GM18498 (cell line): Measurements from ENCODE around the gene SORCS2.

Source experiments
- ATAC-seq: cut with Tn5 transposase; IDR thresholded peaks from one replicate; pipeline ENCODE4 v1.9.1; 2021; ENCODE audit warnings: mild to moderate bottlenecking, moderate library complexity; ENCODE audit not compliant: unreplicated experiment

SORCS2 gene

DNA sequence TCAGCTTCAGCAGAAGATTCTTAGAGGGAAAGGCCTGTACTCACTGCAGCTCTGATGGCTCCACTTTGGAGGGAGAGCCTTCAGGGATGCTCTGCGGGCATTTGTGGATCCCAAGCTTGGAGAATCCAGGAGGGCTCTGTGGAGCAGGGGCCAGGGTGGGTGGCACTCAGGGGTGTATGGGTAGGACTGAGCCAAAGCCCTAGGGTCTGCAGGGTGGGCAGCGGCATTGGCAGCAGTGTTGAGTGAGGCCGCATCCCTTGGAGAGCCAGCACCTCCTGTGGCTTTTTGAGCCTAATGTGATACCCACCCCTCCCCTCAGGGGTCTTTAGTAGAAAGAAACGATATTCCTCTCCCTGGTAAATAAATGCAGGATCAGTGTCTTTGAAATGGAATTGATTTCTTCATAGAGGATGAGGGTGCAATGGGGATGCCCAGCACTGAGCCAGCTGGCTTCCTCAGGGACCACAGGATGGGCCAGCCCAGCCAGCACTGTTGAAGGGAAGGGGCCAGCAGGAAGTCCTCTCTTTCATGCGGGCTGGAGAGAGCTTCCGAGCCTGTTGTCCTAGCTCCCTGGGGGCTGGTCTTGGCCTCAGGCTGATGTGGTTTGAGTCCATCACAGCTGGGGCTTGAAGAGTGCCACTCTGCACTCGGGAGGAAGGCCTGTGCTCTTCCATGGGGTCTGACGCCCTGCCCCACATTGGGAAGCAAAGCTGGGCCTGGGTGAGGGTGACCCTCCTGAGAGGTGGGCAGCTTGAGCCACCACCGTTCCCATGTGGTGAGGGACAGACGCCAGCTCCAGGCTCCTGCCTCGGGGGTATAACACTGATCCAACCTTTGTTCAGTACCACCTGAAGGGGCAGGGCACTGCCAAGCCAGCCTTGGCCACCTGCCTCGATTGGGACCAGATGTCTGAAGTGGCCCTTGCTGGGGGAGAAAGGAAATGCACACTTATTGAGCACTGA is 192.9 kb downstream of the SORCS2 start:
- ATAC-seq: no peak

DNA sequence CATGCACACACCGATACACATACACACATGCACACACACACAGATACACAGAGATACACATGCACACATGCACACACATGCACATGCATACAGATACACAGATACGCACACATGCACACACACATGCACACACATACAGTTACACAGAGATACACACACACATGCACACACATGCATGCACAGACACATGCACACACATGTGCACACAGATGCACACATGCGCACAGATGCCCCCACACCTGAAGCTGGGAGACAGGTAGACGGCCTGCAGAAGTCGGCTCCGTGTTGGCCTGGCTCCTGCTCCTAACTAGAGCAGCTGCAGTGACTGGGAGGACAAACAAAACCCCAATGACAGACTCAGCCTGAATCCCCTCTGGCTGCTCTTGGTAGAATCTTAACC is 195.6 kb downstream of the SORCS2 start:
- ATAC-seq: no peak

DNA sequence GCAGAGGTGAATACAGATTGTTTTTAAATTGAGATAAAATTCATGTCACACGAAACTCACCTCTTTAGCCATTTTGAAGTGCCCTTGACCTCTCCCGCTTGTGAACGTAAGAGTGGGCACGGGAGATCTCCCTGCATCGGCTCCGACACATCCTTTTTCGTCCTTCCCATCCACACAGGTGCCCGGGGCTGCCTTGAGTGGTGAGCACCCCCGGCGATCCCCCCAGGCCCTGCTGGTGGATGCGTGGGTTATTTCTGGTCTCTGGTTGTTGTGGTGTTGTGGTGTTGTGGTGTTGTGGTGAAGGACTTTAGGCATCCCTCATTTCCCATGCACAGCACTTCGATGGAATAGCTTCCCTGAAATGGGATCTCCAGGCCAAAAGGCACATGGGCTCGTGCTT is 196.3 kb downstream of the SORCS2 start:
- ATAC-seq: no peak

DNA sequence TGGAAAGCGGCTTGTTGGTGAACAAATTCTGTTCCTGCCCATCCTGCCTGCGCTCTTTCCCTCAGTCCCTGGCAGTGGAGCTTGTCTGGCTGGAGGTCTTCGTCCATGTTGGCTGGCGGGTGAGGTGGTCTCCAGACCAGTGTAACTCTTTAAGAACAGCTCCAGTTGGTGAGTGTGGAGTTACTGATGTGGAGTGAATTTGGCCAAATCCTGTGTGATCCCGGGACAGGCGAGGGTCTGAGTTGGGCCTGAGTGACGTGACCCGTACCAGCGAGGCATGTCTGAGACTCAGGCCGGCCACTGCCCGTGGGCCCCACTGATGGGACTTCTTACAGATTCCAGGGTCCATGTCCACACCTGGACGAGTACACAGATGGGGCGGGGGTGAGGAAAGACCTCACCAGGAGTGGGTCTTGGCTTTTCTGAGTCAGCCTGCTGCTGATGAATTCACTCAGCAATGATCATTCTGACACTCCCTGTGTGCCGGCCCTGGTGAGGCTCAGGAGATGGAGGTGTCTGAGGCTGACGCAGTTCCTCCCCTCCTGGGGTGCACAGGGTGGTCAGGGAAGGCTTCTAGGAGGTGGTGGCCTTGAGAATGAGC is 196.9 kb downstream of the SORCS2 start:
- ATAC-seq: no peak

DNA sequence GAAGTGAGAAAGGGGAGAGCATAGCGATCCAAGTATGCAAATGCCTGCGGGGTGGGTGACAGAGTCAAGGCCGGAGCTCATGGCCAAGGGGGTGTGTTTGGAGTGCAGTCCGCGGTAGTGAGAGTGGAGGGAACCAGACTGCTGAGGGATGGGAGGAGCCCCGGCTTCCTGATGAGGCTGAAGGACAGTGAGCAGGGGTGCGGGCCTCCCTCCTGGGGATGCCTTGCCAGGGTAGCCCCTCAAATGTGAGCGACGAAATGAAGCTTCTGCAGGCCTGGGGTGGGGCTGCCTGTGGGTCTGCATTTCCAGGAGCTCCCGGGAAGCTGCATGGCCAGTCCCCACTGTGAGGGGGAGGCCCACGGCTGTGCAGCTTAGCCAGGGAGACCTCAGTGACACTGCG is 197.4 kb downstream of the SORCS2 start:
- ATAC-seq: no peak

DNA sequence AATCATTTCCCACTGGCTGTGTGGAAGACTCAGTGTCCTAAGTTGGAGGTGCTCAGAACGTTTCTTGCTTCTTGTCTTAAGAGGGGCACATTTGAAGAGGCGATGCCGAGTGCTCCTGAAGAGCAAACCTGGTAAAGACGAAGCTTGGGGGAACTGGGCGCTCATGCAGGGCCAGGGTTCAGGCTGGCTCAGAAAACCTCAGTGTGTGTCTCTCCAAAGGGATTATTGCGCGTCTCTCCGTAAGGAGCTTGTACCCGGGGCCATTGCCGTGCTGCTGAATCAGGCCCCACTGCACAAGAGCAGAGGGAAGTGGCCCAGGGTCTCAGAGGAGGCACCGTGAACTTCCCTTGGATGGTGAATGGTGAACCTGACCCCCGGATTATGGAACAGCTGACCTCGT is 198.0 kb downstream of the SORCS2 start:
- no peak for ATAC-seq

DNA sequence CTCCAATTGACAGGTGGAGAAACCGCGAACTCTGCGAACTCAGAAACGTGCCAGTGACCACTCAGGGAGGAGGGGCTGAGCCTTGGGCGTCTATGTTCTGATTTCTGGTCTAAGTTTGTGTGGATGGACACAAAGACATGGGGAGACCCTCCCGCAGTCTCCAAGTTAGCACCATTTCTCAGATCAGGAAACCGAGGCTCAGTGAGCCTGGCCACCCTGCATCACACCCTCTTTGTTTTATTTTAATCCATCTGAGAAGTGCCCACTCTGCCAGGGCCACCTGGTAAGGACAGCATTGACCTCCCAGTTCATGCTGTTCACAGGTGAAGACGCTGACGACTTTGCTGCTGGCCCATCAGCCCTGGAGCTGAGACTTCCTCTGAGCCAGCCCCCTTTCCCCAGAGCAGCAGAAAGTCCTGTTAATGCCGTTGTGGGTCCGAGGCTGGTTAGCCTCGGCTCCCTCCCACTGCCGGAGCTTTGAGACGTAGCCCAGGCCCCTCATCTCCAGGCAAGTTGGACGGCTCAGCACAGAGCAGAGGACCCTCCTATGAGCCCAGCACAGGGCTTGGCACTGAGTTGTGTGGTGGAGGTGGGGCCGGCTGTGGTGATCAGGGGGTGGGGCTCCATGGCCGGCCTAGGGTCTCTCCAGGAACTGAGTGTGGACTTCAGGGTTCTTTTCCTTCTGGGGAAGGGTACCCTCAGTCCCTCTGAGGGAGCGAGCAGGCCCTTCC is 198.7 kb downstream of the SORCS2 start:
- no peak for ATAC-seq

DNA sequence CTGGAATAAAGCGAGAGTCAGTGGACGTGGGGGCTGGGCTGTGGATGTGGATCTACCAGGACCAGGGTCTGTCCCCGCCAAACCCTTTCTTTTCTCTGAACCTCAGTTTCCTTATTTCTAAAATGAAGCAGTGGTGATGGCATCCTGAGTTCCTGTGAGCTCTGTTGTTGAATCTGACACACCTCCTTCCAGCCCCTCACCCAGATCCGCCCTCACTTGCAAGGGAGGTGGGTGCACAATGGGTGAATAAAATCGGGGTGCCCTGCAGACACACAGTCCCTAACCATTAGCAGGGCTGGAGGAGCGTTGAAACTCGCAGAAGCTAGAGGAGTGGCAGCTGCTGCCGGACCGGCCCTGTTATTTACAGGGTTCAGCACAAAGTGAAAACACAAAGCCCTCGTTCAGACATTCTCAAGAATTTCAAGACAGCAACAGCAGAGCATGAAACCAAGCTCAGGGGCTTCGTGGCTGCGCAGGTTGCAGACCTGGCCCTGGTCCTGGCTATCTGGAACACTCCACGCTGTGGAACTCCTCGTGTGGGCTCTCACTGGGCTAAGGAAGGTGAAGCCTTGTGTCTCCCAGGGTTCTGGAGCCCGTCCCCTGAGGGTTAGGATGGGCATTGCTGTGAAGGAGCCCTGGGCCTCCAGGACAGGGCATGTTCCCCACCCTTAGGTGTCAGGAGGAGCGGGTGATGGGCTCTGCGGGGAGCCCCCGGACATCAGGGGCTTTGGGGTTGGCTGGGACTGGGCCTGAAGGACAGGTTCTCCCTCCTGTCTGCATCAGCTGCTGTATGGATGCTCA is 199.5 kb downstream of the SORCS2 start:
- ATAC-seq: no peak

DNA sequence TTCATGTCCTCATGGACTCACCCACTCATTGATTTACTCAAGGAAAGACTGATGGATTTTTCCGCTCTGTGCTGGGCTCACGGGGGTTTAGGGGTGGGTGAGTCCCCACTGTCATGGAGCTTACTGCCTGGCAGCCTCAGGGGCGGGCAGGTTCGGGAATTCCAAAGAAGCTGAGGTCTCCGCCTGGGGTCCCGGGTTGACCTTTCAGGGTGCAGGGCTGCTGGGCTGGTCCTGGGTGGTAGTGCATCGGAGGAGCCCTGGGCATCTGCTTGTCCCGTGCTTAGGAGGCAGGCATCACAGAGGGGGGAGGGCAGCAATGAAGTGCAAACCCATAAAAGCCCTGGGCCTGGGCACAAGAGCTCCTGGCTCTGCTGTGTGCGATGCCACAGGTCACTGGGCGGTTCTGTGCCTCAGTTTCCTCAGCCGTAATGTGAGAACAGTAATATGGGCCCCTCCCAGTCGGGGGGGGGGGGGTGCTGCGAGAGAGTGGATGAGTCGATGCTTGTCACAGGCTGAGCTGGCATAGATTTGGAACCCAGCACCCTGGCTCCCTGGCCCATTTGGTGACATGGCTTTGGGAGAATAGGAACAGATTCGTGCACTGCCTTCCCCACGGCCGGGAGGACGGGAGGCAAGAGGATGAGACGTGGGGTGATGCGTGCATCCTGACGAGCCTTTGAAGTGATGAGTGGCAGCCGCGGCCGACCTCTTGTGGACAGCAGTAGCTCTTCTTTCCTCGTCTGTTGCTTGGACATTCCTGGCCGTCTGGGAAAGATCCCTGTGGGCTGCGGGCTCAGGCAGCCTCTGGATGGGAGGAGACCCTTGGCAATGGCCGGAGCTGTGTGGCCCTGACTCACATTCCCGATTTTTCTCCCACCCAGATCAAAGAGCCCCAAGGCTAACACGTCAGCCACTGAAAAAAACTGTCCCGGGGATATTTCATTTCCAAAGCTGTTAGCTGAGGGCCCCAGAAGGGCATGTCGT is 200.4 kb downstream of the SORCS2 start:
- no peak for ATAC-seq

DNA sequence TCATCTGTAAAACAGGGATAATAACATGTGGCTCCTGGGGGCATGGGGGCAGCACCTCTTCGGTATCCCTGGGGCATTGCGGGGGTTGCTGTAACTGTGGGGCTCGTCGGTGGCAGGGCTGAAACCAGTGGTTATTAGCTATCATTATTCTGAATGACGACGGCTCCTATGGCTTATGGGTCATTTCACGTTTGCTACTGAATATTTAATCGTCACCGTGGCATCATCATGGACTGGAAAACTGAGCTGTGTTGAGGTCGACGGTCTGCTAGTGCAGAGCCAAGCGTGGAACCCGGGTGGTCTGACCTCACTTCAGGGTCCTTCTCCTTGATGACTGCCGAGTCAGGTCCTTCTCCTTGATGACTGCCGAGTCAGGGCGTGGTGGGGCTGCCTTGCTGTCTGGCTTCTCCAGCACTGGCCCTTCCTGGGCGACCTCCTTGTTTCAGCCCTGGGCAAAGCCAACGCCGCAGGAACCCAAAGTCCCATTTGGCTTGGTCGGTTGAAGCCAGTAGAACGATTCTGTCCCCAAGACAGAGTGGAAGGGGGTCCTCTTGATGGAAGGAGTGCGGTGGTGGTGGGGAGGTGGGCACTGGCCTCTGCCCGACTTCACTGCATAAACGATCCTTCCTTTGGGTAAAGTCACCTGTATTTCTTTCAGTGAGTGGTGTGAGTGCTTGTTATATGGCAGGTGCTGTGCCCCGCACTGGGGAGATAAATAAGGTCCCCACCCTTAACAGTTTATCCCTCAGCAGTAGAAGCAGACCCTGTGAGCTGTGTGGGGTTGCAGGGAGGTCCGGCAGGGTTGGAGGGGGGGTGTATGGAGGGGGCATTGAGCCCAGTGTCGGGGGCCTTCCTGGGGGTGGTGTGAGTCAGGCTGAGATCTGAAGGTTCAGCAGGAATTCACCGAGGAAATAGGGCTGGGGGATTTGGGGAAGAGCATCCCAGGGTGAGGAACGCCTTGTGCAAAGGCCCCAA is 201.6 kb downstream of the SORCS2 start:
- no peak for ATAC-seq

DNA sequence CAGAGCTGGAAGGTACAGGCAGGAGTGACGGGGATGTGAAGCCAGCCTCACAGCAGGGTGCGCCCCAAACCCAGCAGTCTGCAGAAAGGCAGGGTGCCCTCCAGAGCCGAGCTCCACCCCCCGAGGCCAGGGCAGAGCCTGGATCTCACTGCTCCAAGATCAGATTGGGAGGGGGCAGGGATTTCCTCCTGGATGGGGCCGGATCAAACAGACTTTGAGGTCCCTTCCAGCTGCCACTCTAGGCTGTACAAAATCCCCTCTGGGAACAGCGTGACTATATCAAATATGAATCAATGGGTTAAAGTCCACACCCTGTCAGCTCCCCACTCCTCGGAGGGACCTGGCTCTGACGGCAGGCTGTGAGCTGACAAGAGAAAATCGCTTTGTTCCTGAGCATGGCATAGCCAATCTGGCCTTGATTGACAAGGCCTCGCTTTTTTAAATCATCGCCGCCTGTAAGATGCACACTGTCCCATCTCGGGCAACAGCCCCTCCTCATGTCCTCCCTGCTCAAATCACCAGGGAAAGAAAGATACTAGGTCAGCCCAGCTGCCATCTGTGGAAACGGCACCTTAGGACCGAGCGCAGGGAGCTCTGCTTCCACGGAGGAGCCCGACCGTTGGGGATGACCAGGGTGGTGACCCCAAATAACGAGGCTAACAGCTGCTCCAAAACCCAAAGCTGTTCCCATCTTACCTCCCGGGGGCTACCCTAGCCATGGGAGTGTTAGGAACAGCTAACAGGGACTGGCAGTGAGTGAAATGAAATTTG is 202.5 kb downstream of the SORCS2 start:
- no peak for ATAC-seq

DNA sequence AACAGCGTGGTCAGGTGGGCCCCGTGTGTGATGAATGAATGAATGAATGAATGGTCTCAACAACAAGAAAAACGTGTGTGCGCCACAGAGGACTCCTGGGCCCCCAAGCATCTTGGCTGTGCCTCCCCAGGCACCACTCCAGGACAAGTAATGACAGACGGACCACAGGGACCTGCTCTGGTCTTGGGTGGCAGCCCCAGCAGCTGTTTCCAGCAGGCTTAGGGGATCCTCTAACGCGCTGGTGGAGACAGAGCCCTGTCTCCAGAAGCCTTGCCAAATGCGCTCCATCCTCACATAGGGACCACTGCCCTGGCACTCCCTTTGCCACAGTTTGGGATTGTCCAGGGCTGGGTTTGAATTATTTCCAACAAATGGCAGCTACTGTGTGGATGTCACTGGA is 203.3 kb downstream of the SORCS2 start:
- ATAC-seq: no peak

DNA sequence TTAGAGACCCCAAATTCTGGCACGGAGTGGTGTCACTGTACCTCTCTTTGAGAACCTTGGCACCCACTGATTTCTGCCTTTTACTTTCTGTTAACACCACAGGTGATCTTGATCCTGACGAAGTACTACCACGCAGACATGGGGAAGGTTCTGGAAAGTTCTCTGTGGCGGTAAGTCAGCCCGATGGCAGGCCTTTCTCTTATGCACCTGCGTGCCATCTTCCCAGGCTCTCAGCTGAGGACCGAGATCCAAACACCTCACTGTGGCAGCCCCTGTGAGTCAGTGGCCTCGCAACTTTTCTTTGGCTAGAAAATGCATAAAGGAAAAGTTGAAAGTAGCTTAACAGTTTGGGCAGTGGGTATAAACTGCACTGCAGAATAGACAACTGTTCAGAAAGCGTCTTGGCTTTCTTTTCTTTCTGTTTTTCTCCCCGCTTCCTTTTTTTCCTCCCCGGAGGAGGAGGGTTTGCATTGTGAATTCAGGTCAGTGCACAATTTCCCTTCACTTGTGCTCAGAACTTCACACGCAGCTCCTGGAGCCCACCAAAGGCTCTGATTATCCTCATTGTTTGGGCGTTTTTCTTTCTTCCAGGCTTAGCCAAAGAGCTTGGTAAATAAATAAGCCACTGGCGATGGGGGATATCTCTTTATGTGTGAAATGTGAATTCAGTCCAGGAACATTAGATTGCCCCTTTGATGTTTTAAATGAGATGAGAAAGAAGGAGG is 204.0 kb downstream of the SORCS2 start:
- no peak for ATAC-seq

DNA sequence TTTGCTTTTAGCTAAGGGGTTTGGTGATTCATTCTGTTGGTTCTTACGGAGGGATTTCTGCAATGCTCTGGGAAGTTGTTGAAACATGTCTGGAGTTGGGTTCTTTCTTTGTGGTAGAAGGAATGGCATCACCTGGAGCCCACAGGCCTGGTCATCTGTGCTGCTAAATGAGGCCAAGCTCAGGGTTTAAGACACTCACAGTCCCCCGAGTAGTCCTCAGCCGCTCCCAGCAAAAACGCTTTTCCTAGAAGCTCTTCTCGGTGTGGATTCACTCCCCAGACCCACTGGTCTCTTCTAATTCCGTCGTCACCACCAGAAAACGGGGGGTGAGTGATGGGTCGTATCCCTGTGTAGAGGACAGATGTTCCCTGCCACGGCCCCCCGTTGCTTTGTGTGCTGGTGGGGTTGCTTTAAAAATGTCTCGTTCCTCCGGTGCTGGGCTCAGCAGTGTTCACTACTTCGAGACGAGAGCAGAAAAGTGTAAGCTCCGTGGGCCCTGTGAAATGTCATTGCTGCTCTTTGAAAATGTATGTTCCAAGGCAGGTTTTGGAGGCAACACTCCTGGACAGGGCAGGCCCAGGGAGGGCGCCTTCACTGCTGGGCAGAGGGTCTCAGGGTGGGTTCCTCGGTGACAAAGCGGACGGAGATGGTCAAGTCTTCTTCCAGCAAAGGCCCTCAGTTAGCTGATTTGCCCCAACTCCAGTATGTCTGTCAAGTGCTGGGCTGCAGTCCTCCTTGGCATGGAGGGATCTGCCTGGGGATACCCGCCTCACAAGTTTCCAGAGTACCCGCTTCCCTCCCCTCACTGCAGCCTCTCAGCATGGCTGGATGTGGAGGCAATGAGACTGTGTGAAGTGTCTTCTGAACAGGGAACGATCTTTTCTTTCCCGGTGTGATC is 205.1 kb downstream of the SORCS2 start:
- ATAC-seq: no peak

DNA sequence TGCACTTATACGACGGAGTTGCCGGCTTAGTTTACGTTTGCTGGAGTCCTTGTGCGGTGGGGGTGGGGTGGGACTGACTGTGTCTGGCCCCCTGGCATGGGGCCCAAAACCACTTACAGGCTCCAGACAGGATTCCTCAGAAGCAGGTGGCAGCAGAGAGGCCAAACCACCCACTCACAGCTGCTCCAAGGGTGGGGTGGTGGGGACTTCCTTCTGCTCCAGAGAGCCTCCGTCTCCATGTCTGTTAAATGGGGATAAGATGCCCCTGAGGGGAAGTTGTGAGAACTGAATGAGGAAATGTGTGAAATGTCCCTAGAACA is 205.7 kb downstream of the SORCS2 start:
- ATAC-seq: no peak

DNA sequence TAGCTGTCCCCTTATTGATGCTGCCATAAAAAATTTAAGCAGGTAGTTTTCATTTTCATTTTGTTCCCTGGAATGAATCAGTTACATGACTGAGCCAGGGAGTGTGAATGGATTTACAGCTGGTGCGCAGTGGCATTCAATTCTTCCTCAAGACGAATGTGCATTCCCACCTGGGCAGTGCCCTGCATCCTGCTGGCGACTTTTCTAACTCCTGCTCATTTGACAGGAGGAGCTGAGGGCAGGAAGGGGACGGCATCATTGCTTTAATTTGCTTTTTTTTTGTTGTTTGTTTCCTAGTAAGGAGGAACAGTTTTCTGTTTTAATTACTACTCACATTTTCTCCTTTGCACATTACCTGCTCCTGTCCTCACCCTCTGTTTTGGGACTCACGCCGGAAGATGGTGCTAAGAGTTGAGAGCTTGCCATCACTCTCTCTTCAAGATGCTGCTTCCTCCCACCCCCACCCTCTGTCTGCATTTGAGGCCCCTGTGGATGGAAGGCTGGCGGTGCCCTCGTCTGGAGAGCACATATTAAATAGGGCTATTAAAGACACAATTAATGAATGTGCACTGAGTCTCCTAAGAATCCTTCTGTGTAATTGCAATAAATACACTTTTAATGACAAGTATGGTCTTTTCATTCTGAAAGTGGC is 206.6 kb downstream of the SORCS2 start:
- ATAC-seq: no peak
